ENCODE measurements around the gene ATP1A1. TPM values are rescaled to one million over a fixed set of nuclear protein-coding genes. Genes with fewer than 3 reads are reported as not detected.

ATP1A1 gene
- total RNA-seq, 1 donor from 2014 or later, result 358 TPM

- Histone ChIP-seq H3K4me3 (no peak overlapping the region), H3K4me1 (peaks cover 28% of the 10 kb centered on the region), H3K27me3 (no peaks in the 10 kb centered on the region), H3K36me3 (no peaks in the 10 kb centered on the region), H3K27ac (no peak overlapping the region), H3K9me3 (no peaks in the 10 kb centered on the region)
- intact Hi-C loops (cut with DNase I), result no loop called here
- TF ChIP-seq CTCF (IDR thresholded peaks at IDR 0.05) (no peak), POLR2A (IDR thresholded peaks at IDR 0.05) (no peak), POLR2AphosphoS5 (IDR thresholded peaks at IDR 0.05; ENCODE audit: insufficient read depth in 1 of 2, low read depth in 1 of 2) (no peak)
- DNase-seq (ENCODE audit: extremely low spot score in 2 of 2), result peak in 1 of 2 donors; percentile 90
Measured at GRCh38 chr1:116416854-116417513, 43.9 kb downstream of the ATP1A1 start.

DNA sequence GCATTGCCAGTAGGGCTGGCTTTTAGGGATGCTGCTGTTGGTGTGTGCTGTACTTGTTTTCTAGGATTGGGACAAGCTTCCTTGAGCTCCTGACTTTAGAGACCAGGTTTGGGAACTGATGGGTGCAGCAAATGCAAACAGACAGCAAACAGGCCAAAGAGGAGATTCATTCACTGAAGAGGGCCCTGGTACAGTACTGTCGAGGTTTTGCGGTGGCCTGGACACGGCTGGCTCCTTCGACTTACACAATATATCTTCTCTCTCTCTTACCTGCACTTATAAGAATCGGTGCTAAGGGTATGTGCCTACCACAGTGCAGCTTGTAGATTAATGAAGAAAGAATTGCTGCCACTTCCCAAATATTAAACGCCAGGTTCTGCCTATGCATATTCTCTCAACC, 44.6 kb downstream of the ATP1A1 start:
- Histone ChIP-seq H3K27ac (peak overlapping the region; percentile 43), H3K4me1 (peaks cover 28% of the 10 kb centered on the region), H3K27me3 (no peaks in the 10 kb centered on the region), H3K4me3 (peak overlapping the region; percentile 66 to 70), H3K9me3 (no peaks in the 10 kb centered on the region), H3K36me3 (no peaks in the 10 kb centered on the region)
- TF ChIP-seq POLR2AphosphoS5 (IDR thresholded peaks at IDR 0.05; ENCODE audit: insufficient read depth in 1 of 2, low read depth in 1 of 2), result no peak
- TF ChIP-seq POLR2A (IDR thresholded peaks at IDR 0.05), result no peak
- TF ChIP-seq CTCF (IDR thresholded peaks at IDR 0.05), result no peak
- intact Hi-C loops (cut with DNase I), result no loop called here
- peak; percentile 70 to 78 for DNase-seq (ENCODE audit: extremely low spot score in 2 of 2)

GRCh38 chr1:116418091-116418830, 45.2 kb downstream of the ATP1A1 start:
- no peaks in the 10 kb centered on the region for H3K36me3 ChIP-seq
- no peaks in the 10 kb centered on the region for H3K27me3 ChIP-seq
- peak overlapping the region; percentile 43 for H3K27ac ChIP-seq
- intact Hi-C loops (cut with DNase I), result no loop called here
- peak; percentile 81 to 95 for DNase-seq (ENCODE audit: extremely low spot score in 2 of 2)
- H3K4me3 ChIP-seq, result peak overlapping the region; percentile 66 to 70
- TF ChIP-seq POLR2A (IDR thresholded peaks at IDR 0.05), result no peak
- no peak for TF ChIP-seq CTCF (IDR thresholded peaks at IDR 0.05)
- peak; percentile 36 to 74 for TF ChIP-seq POLR2AphosphoS5 (IDR thresholded peaks at IDR 0.05; ENCODE audit: insufficient read depth in 1 of 2, low read depth in 1 of 2)
- no peaks in the 10 kb centered on the region for H3K9me3 ChIP-seq
- H3K4me1 ChIP-seq, result peaks cover 28% of the 10 kb centered on the region

GRCh38 chr1:116420417-116421200, 47.6 kb downstream of the ATP1A1 start:
- TF ChIP-seq CTCF (IDR thresholded peaks at IDR 0.05), result no peak
- no peak for TF ChIP-seq POLR2AphosphoS5 (IDR thresholded peaks at IDR 0.05; ENCODE audit: insufficient read depth in 1 of 2, low read depth in 1 of 2)
- no peak for TF ChIP-seq POLR2A (IDR thresholded peaks at IDR 0.05)

More at GRCh38 chr1:116420417-116421200, 47.6 kb downstream of the ATP1A1 start:
- intact Hi-C loops (cut with DNase I), result no loop called here
- no peak overlapping the region for H3K4me3 ChIP-seq
- peak; percentile 67 to 78 for DNase-seq (ENCODE audit: extremely low spot score in 2 of 2)
- no peaks in the 10 kb centered on the region for H3K9me3 ChIP-seq
- peaks cover 28% of the 10 kb centered on the region for H3K4me1 ChIP-seq
- no peak overlapping the region for H3K27ac ChIP-seq
- no peaks in the 10 kb centered on the region for H3K27me3 ChIP-seq
- no peaks in the 10 kb centered on the region for H3K36me3 ChIP-seq

Measured in vagina (tissue), 2 donors.